ENCODE data around the gene FUT2. TPM values are rescaled to one million over a fixed set of nuclear protein-coding genes. Genes with fewer than 3 reads are reported as not detected.

Gene FUT2
- total RNA-seq, 1 experiment from 2014 or later = 12.5 TPM

GRCh38 chr19:48669903-48670668, 25.7 kb upstream of the FUT2 start:
- no peak for DNase-seq (ENCODE audit: low read depth, low spot score)
- H3K36me3 ChIP-seq (ENCODE audit: control insufficient read depth in 1 of 2, insufficient read depth in 2 of 2, low read length in 2 of 2) = no peaks in the 10 kb centered on the region
- no TSS peak for BruUV-seq (replicated peaks)
- no peaks in the 10 kb centered on the region for H4K20me1 ChIP-seq (ENCODE audit: insufficient read depth)
- no peaks in the 10 kb centered on the region for H3K79me2 ChIP-seq (ENCODE audit: insufficient read depth, low read length)
- H2AFZ ChIP-seq (ENCODE audit: low read depth, low read length, poor library complexity, severe bottlenecking) = no peak overlapping the region
- no peaks in the 10 kb centered on the region for H3K9me2 ChIP-seq (ENCODE audit: insufficient read depth)
- no peak for ATAC-seq
- H3K4me3 ChIP-seq (replicated peaks in 1 of 2; ENCODE audit: low read depth in 1 of 2, low read length in 2 of 2) = no peak overlapping the region
- no peak overlapping the region for H3K27ac ChIP-seq (ENCODE audit: low read depth, low read length)
- no peak overlapping the region for H3K9ac ChIP-seq (ENCODE audit: low read length)
- ChIA-PET RAD21 (ENCODE audit: low non-redundant PET in 1 of 2, low total read pairs in 2 of 2, uncharacterized antibody in 2 of 2, unreplicated experiment in 2 of 2) (no interaction called here), CTCF (no interaction called here), POLR2A (no interaction called here)
- TF ChIP-seq SP1 (IDR thresholded peaks at IDR 0.05; ENCODE audit: low read depth) = no peak
- TF ChIP-seq, protein P1, sequence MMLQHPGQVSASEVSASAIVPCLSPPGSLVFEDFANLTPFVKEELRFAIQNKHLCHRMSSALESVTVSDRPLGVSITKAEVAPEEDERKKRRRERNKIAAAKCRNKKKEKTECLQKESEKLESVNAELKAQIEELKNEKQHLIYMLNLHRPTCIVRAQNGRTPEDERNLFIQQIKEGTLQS (IDR thresholded peaks at IDR 0.05) = no peak
- no peak for TF ChIP-seq EZH2 (IDR thresholded peaks at IDR 0.05)
- no peak for TF ChIP-seq CBX3 (IDR thresholded peaks at IDR 0.05; ENCODE audit: low read depth)
- no peak for TF ChIP-seq SIN3A (IDR thresholded peaks at IDR 0.05; ENCODE audit: low read depth)
- TF ChIP-seq JUND (IDR thresholded peaks at IDR 0.05) = no peak
- no peak for TF ChIP-seq POLR2AphosphoS5 (IDR thresholded peaks at IDR 0.05; ENCODE audit: low read depth, low read length)
- TF ChIP-seq RAD21 (IDR thresholded peaks at IDR 0.05; ENCODE audit: low read depth) = no peak
- no peak for TF ChIP-seq ELF1 (IDR thresholded peaks at IDR 0.05; ENCODE audit: borderline replicate concordance, low read depth)
- TF ChIP-seq ZBTB33 (IDR thresholded peaks at IDR 0.05; ENCODE audit: extremely low read depth, insufficient replicate concordance, low read length) = no peak
- TF ChIP-seq POLR2A (IDR thresholded peaks at IDR 0.05; ENCODE audit: borderline replicate concordance, extremely low read depth, insufficient read depth, insufficient read length) = no peak
- no peak for TF ChIP-seq YY1 (IDR thresholded peaks at IDR 0.05; ENCODE audit: extremely low read depth, insufficient replicate concordance, low read depth, low read length)
- no peak overlapping the region for H3K4me2 ChIP-seq (ENCODE audit: low read length)
- H3K4me1 ChIP-seq (ENCODE audit: control insufficient read depth in 1 of 2, insufficient read depth in 2 of 2, low read length in 2 of 2) = peaks cover 1 to 4% of the 10 kb centered on the region in 2 experiments; a peak in 3 of 4 replicates
- H3K27me3 ChIP-seq (ENCODE audit: insufficient read depth, low read length) = no peaks in the 10 kb centered on the region
- intact Hi-C loops (cut with micrococcal nuclease) = no loop called here
- no peaks in the 10 kb centered on the region for H3K9me3 ChIP-seq (ENCODE audit: control insufficient read depth in 1 of 2, insufficient read depth in 1 of 2, low read depth in 1 of 2, low read length in 2 of 2)

Measured in HCT116 (cell line).